Gastrocnemius medialis (tissue), 4 donors: ENCODE results near the gene XPO1.

Source experiments
- POLR2A ChIP-seq, 2 donors: fragments of 450-650 bp; IDR thresholded peaks; one replicate each; pipeline ENCODE4 v1.6.1; 2017; ENCODE audit warnings: antibody characterized with exemption in 2 of 2, mild to moderate bottlenecking in 2 of 2, moderate library complexity in 2 of 2
- TF ChIP-seq, protein P1 (sequence below), 5 experiments: fragments of 450-650 bp in 3 of 5; fragments of 200-600 bp in 2 of 5; sonication (generic) in 2 of 5; IDR thresholded peaks in 4 of 5; conservative IDR thresholded peaks in 1 of 5; 1 replicate in 4 of 5; 2 replicates in 1 of 5; pipeline ENCODE4 v1.5.1; 2016 to 2019; ENCODE audit warnings: antibody characterized with exemption in 5 of 5, mild to moderate bottlenecking in 3 of 5, moderate library complexity in 3 of 5

DNA sequence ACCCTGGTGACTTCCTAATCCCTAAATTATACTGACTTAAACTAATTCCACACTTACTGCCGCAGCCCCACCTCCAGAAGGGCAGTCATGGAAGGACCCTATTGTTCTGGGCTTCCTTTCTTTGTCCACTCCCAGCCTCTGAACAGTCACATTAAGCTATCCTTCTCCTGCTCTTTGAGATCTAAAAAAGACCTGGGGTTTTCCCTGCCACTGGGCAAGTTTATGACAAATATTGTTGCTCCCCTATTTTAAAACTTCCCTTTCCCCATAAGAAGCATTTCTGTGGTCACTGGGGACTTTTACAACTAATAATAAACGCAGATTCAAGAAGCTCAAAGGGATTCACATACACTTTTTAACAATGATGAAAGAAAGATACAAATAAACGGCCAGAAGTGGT, 47.2 kb upstream of the XPO1 start:
- TF ChIP-seq, protein P1, sequence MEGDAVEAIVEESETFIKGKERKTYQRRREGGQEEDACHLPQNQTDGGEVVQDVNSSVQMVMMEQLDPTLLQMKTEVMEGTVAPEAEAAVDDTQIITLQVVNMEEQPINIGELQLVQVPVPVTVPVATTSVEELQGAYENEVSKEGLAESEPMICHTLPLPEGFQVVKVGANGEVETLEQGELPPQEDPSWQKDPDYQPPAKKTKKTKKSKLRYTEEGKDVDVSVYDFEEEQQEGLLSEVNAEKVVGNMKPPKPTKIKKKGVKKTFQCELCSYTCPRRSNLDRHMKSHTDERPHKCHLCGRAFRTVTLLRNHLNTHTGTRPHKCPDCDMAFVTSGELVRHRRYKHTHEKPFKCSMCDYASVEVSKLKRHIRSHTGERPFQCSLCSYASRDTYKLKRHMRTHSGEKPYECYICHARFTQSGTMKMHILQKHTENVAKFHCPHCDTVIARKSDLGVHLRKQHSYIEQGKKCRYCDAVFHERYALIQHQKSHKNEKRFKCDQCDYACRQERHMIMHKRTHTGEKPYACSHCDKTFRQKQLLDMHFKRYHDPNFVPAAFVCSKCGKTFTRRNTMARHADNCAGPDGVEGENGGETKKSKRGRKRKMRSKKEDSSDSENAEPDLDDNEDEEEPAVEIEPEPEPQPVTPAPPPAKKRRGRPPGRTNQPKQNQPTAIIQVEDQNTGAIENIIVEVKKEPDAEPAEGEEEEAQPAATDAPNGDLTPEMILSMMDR (IDR thresholded peaks at IDR 0.05 in 4 of 5, conservative IDR thresholded peaks at IDR 0.05 in 1 of 5) = no peak
- TF ChIP-seq POLR2A (IDR thresholded peaks at IDR 0.05) = no peak
